Activated CD8-positive, alpha-beta T cell treated with anti-CD3 and anti-CD28 coated beads for 36 hours (primary cell): ENCODE measurements around the gene CHD2. TPM values are rescaled to one million over a fixed set of nuclear protein-coding genes. Genes with fewer than 3 reads are reported as not detected.
"Not testable (repeated sequence)": the region's sequence is repeated elsewhere in the genome, so short reads cannot be mapped to it uniquely, and the experiment has no call there.

Experiments
- ATAC-seq: fragments of 200-7000 bp; cut with Tn5 transposase; one replicate; pipeline ENCODE4 v1.10.0; 2021; ENCODE audit warnings: mild to moderate bottlenecking, moderate library complexity
- CTCF ChIA-PET: fragments of 350-600 bp; sonication (Branson Sonifier 250); formaldehyde crosslinking; loops from one replicate; lab custom pipeline; 2021; ENCODE audit warnings: antibody characterized with exemption; lab: Charles Lee
- POLR2A ChIA-PET: fragments of 350-600 bp; sonication (Branson Sonifier 250); formaldehyde crosslinking; loops from one replicate; lab custom pipeline; 2021; ENCODE audit warnings: antibody characterized with exemption; lab: Charles Lee
- DNase-seq: peaks from one replicate; pipeline ENCODE4 v3.0.0-alpha.2; 2020
- H3K27ac Mint-ChIP-seq: one replicate; pipeline ENCODE4 v1.8.0; 2021; ENCODE audit warnings: mild to moderate bottlenecking, mixed read lengths
- H3K27me3 Mint-ChIP-seq: one replicate; pipeline ENCODE4 v1.8.0; 2021; ENCODE audit warnings: mixed read lengths
- H3K36me3 Mint-ChIP-seq: one replicate; pipeline ENCODE4 v1.8.0; 2021; ENCODE audit warnings: low read depth, mixed read lengths
- H3K4me1 Mint-ChIP-seq: one replicate; pipeline ENCODE4 v1.8.0; 2021; ENCODE audit warnings: low read depth, mixed read lengths
- H3K4me3 Mint-ChIP-seq: one replicate; pipeline ENCODE4 v1.8.0; 2021; ENCODE audit warnings: mild to moderate bottlenecking, moderate library complexity, mixed read lengths
- H3K9me3 Mint-ChIP-seq: one replicate; pipeline ENCODE4 v1.8.0; 2021; ENCODE audit warnings: mixed read lengths
- CTCF ChIP-seq: fragments of 200-600 bp; IDR thresholded peaks from one replicate; pipeline ENCODE4 v1.8.0; 2022; ENCODE audit warnings: antibody characterized with exemption, mild to moderate bottlenecking
- intact Hi-C: fragments of 100-400 bp; cut with micrococcal nuclease; formaldehyde crosslinking; loops from one replicate; pipeline ENCODE4 v1.10.0; 2022
- total RNA-seq, 2 experiments: library from RNA; stranded (reverse); gene quantifications; one replicate each; pipeline ENCODE4 v1.2.3, GENCODE V29; 2021

Gene CHD2
- total RNA-seq, 2 experiments from 2014 or later, result 124 to 138 TPM

DNA sequence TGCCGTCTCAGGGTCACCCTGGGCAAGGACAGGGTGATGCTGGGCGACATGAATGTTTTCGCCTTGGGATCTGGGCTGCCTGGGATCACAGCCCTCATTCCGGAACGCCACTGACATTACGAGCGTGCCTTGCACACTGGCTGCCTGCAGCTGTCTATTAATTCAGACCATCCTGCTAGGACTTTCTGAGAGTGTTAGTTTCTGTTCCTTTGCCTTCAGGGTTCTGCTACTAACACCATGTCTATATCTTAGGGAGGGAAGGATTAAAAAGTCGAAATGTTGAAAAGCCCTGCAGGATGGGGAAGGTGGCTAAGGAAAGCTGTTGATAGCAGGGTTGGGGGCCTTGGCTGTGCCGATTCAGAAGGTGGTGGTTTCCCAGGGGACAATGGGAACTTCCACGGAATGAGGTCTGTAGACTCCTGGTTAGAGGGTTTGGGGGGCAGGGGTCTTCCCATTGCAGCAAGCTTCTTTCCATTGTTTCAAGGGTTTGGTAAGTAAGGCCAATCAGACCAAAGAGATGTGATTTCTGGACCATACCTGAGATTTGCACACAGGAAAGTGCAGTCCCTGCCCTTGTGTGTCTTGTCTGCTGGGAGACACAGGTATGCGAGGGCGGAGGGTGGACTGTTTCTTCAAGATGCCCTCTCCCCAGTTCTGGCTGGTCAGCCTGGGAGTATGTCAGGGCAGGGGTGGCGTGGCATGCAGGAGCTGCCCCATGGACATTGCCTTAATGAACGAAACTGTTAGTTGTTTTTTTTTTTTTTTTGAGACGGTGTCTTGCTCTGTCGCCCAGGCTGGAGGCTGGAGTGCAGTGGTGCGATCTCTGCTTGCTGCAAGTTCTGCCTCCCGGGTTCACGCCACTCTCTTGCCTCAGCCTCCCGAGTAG, 137.9 kb downstream of the CHD2 start:
- Mint-ChIP-seq H3K9me3 (no peaks in the 10 kb centered on the region), H3K27me3 (no peaks in the 10 kb centered on the region), H3K27ac (no peak overlapping the region), H3K36me3 (no peaks in the 10 kb centered on the region), H3K4me3 (no peak overlapping the region), H3K4me1 (peaks cover 4% of the 10 kb centered on the region)
- ChIA-PET POLR2A (interaction anchor here (1.6 kb wide), 1 partner anchor 9 kb away, joined by 7 read pairs; no protein-coding TSS in a partner anchor), CTCF (interaction anchor here (0.8 to 1.4 kb wide), 2 partner anchors 10 to 50 kb away, joined by 3 to 5 read pairs; no protein-coding TSS in a partner anchor)
- DNase-seq (no peak), ATAC-seq (no peak)
- intact Hi-C loops, result no loop called here
- no peak for TF ChIP-seq CTCF

GRCh38 chr15:93039562-93040287, 139.6 kb downstream of the CHD2 start:
- ATAC-seq, H3K27me3 Mint-ChIP-seq, intact Hi-C loops, H3K9me3 Mint-ChIP-seq, H3K4me3 Mint-ChIP-seq, H3K27ac Mint-ChIP-seq, POLR2A ChIA-PET, H3K36me3 Mint-ChIP-seq, H3K4me1 Mint-ChIP-seq, DNase-seq: not testable (repeated sequence)
- CTCF ChIA-PET, result interaction anchor here (1.1 to 1.8 kb wide), 2 partner anchors 9 to 242 kb away, joined by 4 to 5 read pairs; no protein-coding TSS in a partner anchor

DNA sequence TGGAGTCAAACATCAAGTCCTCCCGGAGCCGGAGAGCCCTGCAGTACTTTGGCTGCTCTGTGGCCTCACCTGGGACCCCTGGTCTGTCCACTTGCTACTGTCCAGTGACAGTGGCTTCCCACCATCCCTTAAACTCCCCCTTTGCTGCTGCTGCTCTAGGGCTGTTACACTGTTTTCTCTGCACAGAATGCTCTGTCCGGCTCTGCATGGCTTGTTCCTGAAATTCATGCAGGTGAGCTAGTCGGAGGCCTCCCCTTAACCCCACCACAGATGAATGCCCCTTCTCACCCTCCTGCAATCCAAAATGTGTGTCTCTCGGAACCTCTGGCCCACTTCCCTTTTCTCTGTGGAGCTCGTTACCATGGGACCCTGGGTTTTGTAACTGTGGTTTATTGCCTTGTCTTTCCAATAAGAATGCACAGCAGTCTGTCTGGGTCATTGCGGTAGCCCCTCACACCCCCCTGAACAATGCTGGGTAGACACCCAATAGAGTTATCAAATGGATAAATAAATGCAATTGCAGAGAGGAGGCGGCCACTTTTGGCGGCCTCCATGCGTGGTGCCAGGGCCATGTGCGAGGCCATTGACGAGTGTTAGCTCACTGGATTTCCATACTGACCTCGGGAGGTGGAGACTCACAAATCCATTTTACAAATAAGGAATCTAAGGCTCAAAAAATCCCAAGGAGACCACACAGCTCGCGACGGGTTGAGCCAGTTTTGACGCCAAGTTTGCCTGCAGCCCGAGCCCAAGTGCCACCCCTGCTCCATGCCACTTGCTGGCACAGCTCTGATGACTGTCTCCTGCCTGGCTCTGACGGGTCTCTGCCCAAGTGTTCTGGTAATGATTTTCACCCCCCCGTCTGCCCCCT, 140.4 kb downstream of the CHD2 start:
- no peak overlapping the region for H3K4me3 Mint-ChIP-seq
- H3K9me3 Mint-ChIP-seq, result no peaks in the 10 kb centered on the region
- H3K4me1 Mint-ChIP-seq, result peaks cover 4% of the 10 kb centered on the region
- H3K27ac Mint-ChIP-seq, result no peak overlapping the region
- no peak for DNase-seq
- ATAC-seq, result no peak
- TF ChIP-seq CTCF, result no peak
- no peaks in the 10 kb centered on the region for H3K27me3 Mint-ChIP-seq
- intact Hi-C loops, result no loop called here
- ChIA-PET CTCF (interaction anchor here (1.1 to 1.8 kb wide), 2 partner anchors 10 to 243 kb away, joined by 4 to 5 read pairs; no protein-coding TSS in a partner anchor), POLR2A (no interaction called here)
- H3K36me3 Mint-ChIP-seq, result no peaks in the 10 kb centered on the region

DNA sequence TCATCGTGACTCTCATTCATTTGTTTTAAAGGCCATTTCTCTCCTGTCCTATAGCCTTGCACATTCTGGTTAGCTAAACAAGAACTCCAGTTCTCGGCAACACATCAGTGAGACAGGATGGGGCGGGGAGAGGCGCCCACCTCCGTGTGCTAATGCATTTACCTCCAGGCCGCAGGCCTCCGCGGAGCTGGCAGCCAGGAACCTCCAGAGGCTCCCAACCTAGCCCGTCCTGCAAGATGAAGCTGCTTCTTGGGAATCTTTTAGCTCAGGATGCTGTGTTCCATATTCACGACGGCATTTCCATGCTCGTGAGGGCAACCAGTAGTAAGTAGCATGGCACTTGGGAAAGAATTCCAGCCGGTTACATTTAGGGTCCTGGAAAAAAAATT, 141.0 kb downstream of the CHD2 start:
- no peak for TF ChIP-seq CTCF
- H3K27me3 Mint-ChIP-seq, result no peaks in the 10 kb centered on the region
- H3K36me3 Mint-ChIP-seq, result no peaks in the 10 kb centered on the region
- ATAC-seq, result no peak
- H3K4me1 Mint-ChIP-seq, result no peaks in the 10 kb centered on the region
- DNase-seq, result no peak
- intact Hi-C loops, result no loop called here
- ChIA-PET POLR2A (no interaction called here), CTCF (interaction anchor here (1.8 kb wide), 1 partner anchor 11 kb away, joined by 5 read pairs; no protein-coding TSS in a partner anchor)
- H3K4me3 Mint-ChIP-seq, result no peak overlapping the region
- no peak overlapping the region for H3K27ac Mint-ChIP-seq
- peaks cover 3% of the 10 kb centered on the region for H3K9me3 Mint-ChIP-seq

DNA sequence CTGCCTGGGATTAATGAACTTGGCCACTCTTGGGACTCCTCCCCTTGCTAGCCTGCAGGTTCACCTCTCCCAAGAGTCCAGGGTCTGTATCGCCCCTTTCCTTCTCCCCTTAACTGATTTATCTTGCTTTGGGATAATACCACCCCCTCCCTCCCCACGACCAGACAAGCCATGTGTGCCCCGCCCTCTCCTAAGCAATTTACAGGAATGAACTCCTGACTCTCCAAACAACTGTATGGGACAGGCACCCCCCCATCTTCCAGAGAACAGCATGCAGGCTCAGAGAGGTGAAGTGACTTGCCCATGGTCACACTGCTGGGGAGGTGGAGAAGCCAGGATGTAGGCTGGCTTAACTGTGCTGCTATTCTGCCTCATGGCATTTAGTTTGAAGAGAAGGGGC, 142.1 kb downstream of the CHD2 start:
- POLR2A ChIA-PET, result no interaction called here
- intact Hi-C loops, result no loop called here
- CTCF ChIA-PET, result no interaction called here

More for the DNA sequence above, 142.1 kb downstream of the CHD2 start:
- Mint-ChIP-seq H3K9me3 (peaks cover 6% of the 10 kb centered on the region), H3K36me3 (no peaks in the 10 kb centered on the region), H3K27me3 (no peaks in the 10 kb centered on the region), H3K27ac (no peak overlapping the region), H3K4me1 (no peaks in the 10 kb centered on the region), H3K4me3 (no peak overlapping the region)
- DNase-seq (no peak), ATAC-seq (no peak)
- no peak for TF ChIP-seq CTCF
